Measurements from ENCODE around the gene ICE1.

DNA sequence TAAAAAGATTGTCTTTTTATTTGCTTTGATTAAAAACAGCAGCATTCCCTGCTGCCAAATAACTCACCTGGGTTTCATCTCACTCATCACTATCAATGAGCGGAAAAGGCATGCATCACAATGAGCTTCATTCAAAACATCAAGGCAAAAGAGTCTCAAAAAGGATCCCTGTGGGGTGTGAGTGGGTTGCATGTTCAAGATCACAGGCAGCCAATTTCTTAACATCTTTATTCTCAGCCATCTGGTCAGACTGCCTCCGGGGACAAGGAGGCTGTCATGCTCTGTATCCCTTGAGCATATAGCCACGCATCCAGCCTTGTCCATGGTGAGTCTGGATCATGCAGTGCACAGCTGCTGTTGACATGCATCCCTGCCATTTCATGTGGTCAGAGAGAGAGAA, 117.1 kb downstream of the ICE1 start:
- no peak for TF ChIP-seq CTCF (IDR thresholded peaks at IDR 0.05)
- TF ChIP-seq POLR2AphosphoS5 (IDR thresholded peaks at IDR 0.05), result no peak
- TF ChIP-seq POLR2A (IDR thresholded peaks at IDR 0.05), result no peak
